Erythroblast (primary cell): ENCODE measurements around the gene TP63.

Experiments
- GATA1 ChIP-seq: IDR thresholded peaks from 2 replicates; pipeline ENCODE4 v1.6.1; 2011; ENCODE audit warnings: low read depth, mild to moderate bottlenecking, control low read depth, low read length, moderate library complexity
- POLR2A ChIP-seq: IDR thresholded peaks from 2 replicates; pipeline ENCODE4 v1.6.1; 2011; ENCODE audit warnings: mild to moderate bottlenecking, low read length

DNA sequence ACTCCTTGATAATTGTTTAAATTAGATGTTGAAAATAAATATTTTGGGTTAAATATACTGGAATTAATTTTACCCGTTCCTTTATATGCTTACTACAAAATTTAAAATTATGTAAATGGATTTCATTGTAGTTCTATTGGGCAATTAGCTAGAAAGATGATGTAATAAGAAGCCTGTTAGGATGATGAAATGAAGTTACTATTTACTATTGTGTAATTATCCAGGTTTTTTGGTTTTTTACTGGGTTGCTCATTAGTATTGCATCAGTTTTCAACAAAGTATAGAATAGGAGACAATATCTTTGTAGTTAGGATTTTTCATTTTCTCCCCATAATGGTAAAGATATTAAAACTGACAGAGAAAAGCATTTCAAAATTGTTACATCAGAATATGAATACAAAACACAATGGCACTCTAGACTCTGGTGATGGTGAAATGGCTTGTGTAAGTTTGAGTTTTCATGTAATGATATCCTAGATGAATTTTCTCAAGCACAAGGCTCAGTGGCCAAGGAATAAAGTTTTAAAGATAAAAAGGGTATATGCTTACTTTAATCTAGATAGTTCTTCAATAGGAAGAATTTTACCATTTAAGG is 267.5 kb downstream of the TP63 start:
- TF ChIP-seq POLR2A (no peak), GATA1 (no peak)
